PC-3 (cell line): Measurements from ENCODE around the gene TAGAP.

Experiments used
- EZH2 ChIP-seq: fragments of 300-600 bp; sonication (generic); IDR thresholded peaks from one replicate; pipeline ENCODE4 v1.6.1; 2017; ENCODE audit warnings: antibody characterized with exemption, mild to moderate bottlenecking, low read length; ENCODE audit not compliant: unreplicated experiment
- EZH2phosphoT487 ChIP-seq: fragments of 300-600 bp; sonication (generic); IDR thresholded peaks from 2 replicates; pipeline ENCODE4 v1.6.1; 2018; ENCODE audit warnings: mild to moderate bottlenecking, antibody characterized with exemption, low read length, borderline replicate concordance
- TF ChIP-seq, protein P1 (sequence below): fragments of 300-600 bp; sonication (generic); conservative IDR thresholded peaks from 2 replicates; pipeline ENCODE4 v1.5.1; 2017; ENCODE audit warnings: antibody characterized with exemption, low read depth, mild to moderate bottlenecking, low read length

DNA sequence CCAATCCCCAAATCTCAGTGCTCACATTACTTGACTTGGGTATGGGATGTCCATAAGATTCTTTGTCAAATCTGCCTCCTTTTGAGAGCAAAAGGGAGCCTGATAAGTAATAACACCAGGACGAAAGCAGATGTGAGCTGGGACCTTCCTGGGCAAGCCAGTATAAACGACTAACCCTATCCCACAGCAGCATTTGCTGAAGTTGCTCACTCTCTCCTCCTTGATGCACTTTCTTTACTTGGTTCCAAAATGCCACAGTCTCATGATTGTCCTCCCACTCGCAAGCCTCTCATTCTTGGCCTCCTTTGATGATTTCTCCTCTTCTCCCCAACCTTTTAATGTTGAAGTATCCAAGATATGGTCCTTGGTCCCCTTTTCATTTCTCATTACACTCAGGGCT lies 44.7 kb upstream of the TAGAP start:
- TF ChIP-seq, protein P1, sequence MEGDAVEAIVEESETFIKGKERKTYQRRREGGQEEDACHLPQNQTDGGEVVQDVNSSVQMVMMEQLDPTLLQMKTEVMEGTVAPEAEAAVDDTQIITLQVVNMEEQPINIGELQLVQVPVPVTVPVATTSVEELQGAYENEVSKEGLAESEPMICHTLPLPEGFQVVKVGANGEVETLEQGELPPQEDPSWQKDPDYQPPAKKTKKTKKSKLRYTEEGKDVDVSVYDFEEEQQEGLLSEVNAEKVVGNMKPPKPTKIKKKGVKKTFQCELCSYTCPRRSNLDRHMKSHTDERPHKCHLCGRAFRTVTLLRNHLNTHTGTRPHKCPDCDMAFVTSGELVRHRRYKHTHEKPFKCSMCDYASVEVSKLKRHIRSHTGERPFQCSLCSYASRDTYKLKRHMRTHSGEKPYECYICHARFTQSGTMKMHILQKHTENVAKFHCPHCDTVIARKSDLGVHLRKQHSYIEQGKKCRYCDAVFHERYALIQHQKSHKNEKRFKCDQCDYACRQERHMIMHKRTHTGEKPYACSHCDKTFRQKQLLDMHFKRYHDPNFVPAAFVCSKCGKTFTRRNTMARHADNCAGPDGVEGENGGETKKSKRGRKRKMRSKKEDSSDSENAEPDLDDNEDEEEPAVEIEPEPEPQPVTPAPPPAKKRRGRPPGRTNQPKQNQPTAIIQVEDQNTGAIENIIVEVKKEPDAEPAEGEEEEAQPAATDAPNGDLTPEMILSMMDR, result no peak
- TF ChIP-seq EZH2 (no peak), EZH2phosphoT487 (no peak)
